GM12874 (cell line): Measurements from ENCODE around the gene VIL1.

Source experiments
- CTCF ChIP-seq: IDR thresholded peaks from 2 replicates; pipeline ENCODE4 v1.5.1; 2011; ENCODE audit warnings: low read depth, mild to moderate bottlenecking, control low read depth, low read length, moderate library complexity; ENCODE audit not compliant: insufficient read depth

Gene VIL1

GRCh38 chr2:218418717-218419458 is at the start of gene VIL1:
Gene VIL1 (plus strand): TSS chr2:218419123. CDS start chr2:218423779, 4,656 bp downstream.
- no peak for TF ChIP-seq CTCF

- no peak for TF ChIP-seq CTCF
These were observed 49.6 kb upstream of the VIL1 start for GRCh38 chr2:218369330-218369729.

GRCh38 chr2:218370410-218371063 is 48.4 kb upstream of the VIL1 start:
- TF ChIP-seq CTCF: no peak

- TF ChIP-seq CTCF: no peak
These were observed 47.0 kb upstream of the VIL1 start for GRCh38 chr2:218371983-218372350.

- no peak for TF ChIP-seq CTCF
These were observed 44.1 kb upstream of the VIL1 start for GRCh38 chr2:218374795-218375194.

GRCh38 chr2:218375212-218375611 is 43.7 kb upstream of the VIL1 start:
- TF ChIP-seq CTCF: no peak

GRCh38 chr2:218378053-218378452 is 40.9 kb upstream of the VIL1 start:
- no peak for TF ChIP-seq CTCF
